HepG2 (cell line): ENCODE results near the gene CLEC16A. TPM values are rescaled to one million over a fixed set of nuclear protein-coding genes. Genes with fewer than 3 reads are reported as not detected.

Experiments used
- ATAC-seq: fragments of 200-7000 bp; cut with Tn5 transposase; 3 replicates; pipeline ENCODE4 v1.9.1; 2020; ENCODE audit warnings: mild to moderate bottlenecking, moderate library complexity
- BruUV-seq: library from RNA; stranded (reverse); fragments of 400-500 nt; replicated peaks from 2 replicates; lab custom pipeline; 2021; lab: Mats Ljungman, UMichigan
- CTCF ChIA-PET: fragments of 300-600 bp; formaldehyde crosslinking; extraction: SDS; loops from one replicate; lab custom pipeline; 2021; ENCODE audit warnings: low total read pairs, inconsistent platforms, low intra/inter-chr PET ratio; lab: Yijun Ruan, JAX
- POLR2A ChIA-PET: fragments of 350-600 bp; sonication (Branson Sonifier 250); formaldehyde crosslinking; loops from one replicate; lab custom pipeline; 2020; ENCODE audit warnings: antibody characterized with exemption, inconsistent platforms; lab: Yijun Ruan, JAX
- DNase-seq: peaks from one replicate; pipeline ENCODE4 v3.0.0-alpha.2; 2015; ENCODE audit warnings: low spot score
- FAIRE-seq: peaks from 3 replicates; lab custom pipeline; 2011; peaks lifted over from hg19 to GRCh38; lab: Jason Lieb, UNC
- H2AFZ ChIP-seq: one replicate; pipeline ENCODE4 v1.6.1; 2011; ENCODE audit warnings: low read length, inconsistent platforms
- H3K27ac ChIP-seq: fragments of 300-600 bp; 3 replicates; pipeline ENCODE4 v1.8.0; 2011; ENCODE audit warnings: mixed run types, mild to moderate bottlenecking, mixed read lengths, low read length, inconsistent platforms; ENCODE audit not compliant: insufficient read depth; ENCODE audit errors: extremely low read length
- H3K27me3 ChIP-seq, 2 experiments: fragments of 200-600 bp in 1 of 2; 2 replicates in 1 of 2; 3 replicates in 1 of 2; pipeline versions ENCODE4 v1.6.0 to v1.8.0; 2011; ENCODE audit warnings: low read length in 2 of 2, mild to moderate bottlenecking in 2 of 2, moderate library complexity in 2 of 2, inconsistent platforms in 1 of 2; ENCODE audit not compliant: insufficient read depth in 2 of 2, control insufficient read depth in 1 of 2
- H3K36me3 ChIP-seq, 2 experiments: fragments of 200-600 bp in 1 of 2; replicated peaks in 1 of 2; 2 replicates in 1 of 2; 3 replicates in 1 of 2; pipeline versions ENCODE4 v1.5.1 to v1.8.0; 2011; ENCODE audit warnings: low read length in 2 of 2, inconsistent platforms in 1 of 2; ENCODE audit not compliant: insufficient read depth in 2 of 2, control insufficient read depth in 1 of 2
- H3K4me1 ChIP-seq: 2 replicates; pipeline ENCODE4 v1.5.1; 2012; ENCODE audit warnings: low read length, inconsistent platforms; ENCODE audit not compliant: insufficient read depth
- H3K4me2 ChIP-seq: 2 replicates; pipeline ENCODE4 v1.6.0; 2011; ENCODE audit warnings: low read depth, low read length, inconsistent platforms
- H3K4me3 ChIP-seq, 3 experiments: fragments of 200-600 bp in 1 of 3; sonication (generic), shearing (Covaris generic) in 1 of 3; replicated peaks in 1 of 3; 2 replicates each; pipeline ENCODE4 v1.5.1; 2011 to 2016; ENCODE audit warnings: low read length in 3 of 3, inconsistent platforms in 2 of 3, low read depth in 2 of 3, mild to moderate bottlenecking in 2 of 3, control low read depth in 1 of 3, mixed read lengths in 1 of 3; ENCODE audit not compliant: insufficient read depth in 1 of 3
- H3K79me2 ChIP-seq: one replicate; pipeline ENCODE4 v1.6.1; 2011; ENCODE audit warnings: low read length, inconsistent platforms; ENCODE audit not compliant: insufficient read depth
- H3K9ac ChIP-seq: 2 replicates; pipeline ENCODE4 v1.6.0; 2011; ENCODE audit warnings: mild to moderate bottlenecking, low read depth, low read length, inconsistent platforms; ENCODE audit not compliant: insufficient read depth
- H3K9me3 ChIP-seq: 2 replicates; pipeline ENCODE4 v1.5.1; 2012; ENCODE audit warnings: mild to moderate bottlenecking, low read length
- H4K20me1 ChIP-seq: 2 replicates; pipeline ENCODE4 v1.6.0; 2011; ENCODE audit warnings: inconsistent platforms, mild to moderate bottlenecking, low read length, moderate library complexity; ENCODE audit not compliant: insufficient read depth
- AFF4 ChIP-seq: sonication (generic); formaldehyde crosslinking; IDR thresholded peaks from 2 replicates; pipeline ENCODE4 v1.4.0; 2020; ENCODE audit warnings: missing genetic modification reagents
- CREB1 ChIP-seq, 2 experiments: fragments of 450-650 bp in 1 of 2; IDR thresholded peaks; 2 replicates each; pipeline ENCODE4 v1.6.1; 2016 to 2017; ENCODE audit warnings: control low read depth in 1 of 2, mild to moderate bottlenecking in 1 of 2, missing compliant biosample characterization in 1 of 2, missing genetic modification characterization in 1 of 2
- SNRNP70 ChIP-seq: fragments of 200-400 bp; formaldehyde crosslinking; IDR thresholded peaks from 2 replicates; pipeline ENCODE4 v1.6.1; 2017; ENCODE audit warnings: mild to moderate bottlenecking, low read depth, low read length, moderate library complexity
- ZBTB38 ChIP-seq: sonication (generic); formaldehyde crosslinking; IDR thresholded peaks from 2 replicates; pipeline ENCODE4 v1.5.1; 2020; ENCODE audit warnings: mild to moderate bottlenecking, missing genetic modification reagents
- ZNF260 ChIP-seq: sonication (generic); formaldehyde crosslinking; IDR thresholded peaks from 2 replicates; pipeline ENCODE4 v1.4.0; 2020; ENCODE audit warnings: missing genetic modification reagents, low read depth, mild to moderate bottlenecking, borderline replicate concordance
- ZNF280B ChIP-seq: sonication (generic); formaldehyde crosslinking; IDR thresholded peaks from 2 replicates; pipeline ENCODE4 v1.5.0; 2020; ENCODE audit warnings: missing genetic modification reagents, mild to moderate bottlenecking, borderline replicate concordance
- ZNF30 ChIP-seq: sonication (generic); formaldehyde crosslinking; IDR thresholded peaks from 2 replicates; pipeline ENCODE4 v1.5.0; 2020; ENCODE audit warnings: mild to moderate bottlenecking, missing genetic modification reagents
- ZNF510 ChIP-seq: sonication (generic); formaldehyde crosslinking; IDR thresholded peaks from 2 replicates; pipeline ENCODE4 v1.4.0; 2020; ENCODE audit warnings: low read depth, mild to moderate bottlenecking, missing genetic modification reagents
- ZNF572 ChIP-seq: sonication (generic); formaldehyde crosslinking; IDR thresholded peaks from 2 replicates; pipeline ENCODE4 v1.5.1; 2020; ENCODE audit warnings: mild to moderate bottlenecking, missing genetic modification reagents
- ZNF674 ChIP-seq: sonication (generic); formaldehyde crosslinking; IDR thresholded peaks from 2 replicates; pipeline ENCODE4 v1.5.0; 2020; ENCODE audit warnings: low read depth, mild to moderate bottlenecking, missing genetic modification reagents
- ZNF737 ChIP-seq: sonication (generic); formaldehyde crosslinking; IDR thresholded peaks from 2 replicates; pipeline ENCODE4 v1.5.0; 2020; ENCODE audit warnings: missing genetic modification reagents, mild to moderate bottlenecking, borderline replicate concordance
- ZZZ3 ChIP-seq: sonication (generic); formaldehyde crosslinking; IDR thresholded peaks from 2 replicates; pipeline ENCODE4 v1.4.0; 2020; ENCODE audit warnings: missing genetic modification reagents, mild to moderate bottlenecking, borderline replicate concordance
- WGBS: methylation state at CpG from one replicate; pipeline ENCODE4 v1.1.6; 2017; ENCODE audit warnings: low lambda C conversion rate; 5-methylcytosine and 5-hydroxymethylcytosine counted together
- in situ Hi-C: cut with HindIII; loops from 2 replicates; pipeline ENCODE4 v1.10.0; 2017; ENCODE audit warnings: low pct_unique_long_range_greater_than_20kb; ENCODE audit not compliant: extremely low pct_ligation_motif_present
- intact Hi-C: fragments of 100-400 bp; cut with micrococcal nuclease; formaldehyde crosslinking; loops from one replicate; pipeline ENCODE4 v1.10.0; 2022; ENCODE audit not compliant: unreplicated experiment
- polyA plus RNA-seq, 8 experiments: library from polyadenylated mRNA; depleted of rRNA in 3 of 8; stranded (reverse) in 7 of 8; unstranded in 1 of 8; fragments of >200 nt; fragmentation: Illumina TruSeq in 4 of 8; extraction: Trizol in 4 of 8; gene quantifications; 2 replicates each; pipeline versions ENCODE4 v1.2.1 to v1.2.3, GENCODE V29; 2011 to 2016; ENCODE audit warnings: low read depth in 4 of 8, missing spikeins in 1 of 8, mixed read lengths in 1 of 8; ENCODE audit not compliant: insufficient read depth in 1 of 8
- total RNA-seq, 5 experiments: library from RNA; depleted of rRNA; stranded (reverse); fragments of >200 nt; fragmentation: Illumina TruSeq; extraction: Trizol; gene quantifications; 2 replicates each; pipeline ENCODE4 v1.2.3, GENCODE V29; 2016; ENCODE audit warnings: low read depth in 1 of 5

The CLEC16A gene
- total and polyA plus RNA-seq, 2 of the 13 experiments (the other 11 are each of a cell fraction or from before 2014, with no cell fraction given), result 8.5 to 10.3 TPM

GRCh38 chr16:10957771-10958482 is 13.6 kb downstream of the CLEC16A start:
- Histone ChIP-seq H3K9me3 (no peaks in the 10 kb centered on the region), H3K4me1 (peaks cover 18% of the 10 kb centered on the region), H3K27me3 (no peaks in the 10 kb centered on the region), H4K20me1 (no peaks in the 10 kb centered on the region), H3K79me2 (no peaks in the 10 kb centered on the region), H3K36me3 (peaks cover under 1 to 11% of the 10 kb centered on the region in 2 experiments; a peak in 4 of 5 replicates), H3K4me3 (no peak overlapping the region), H2AFZ (no peak overlapping the region), H3K4me2 (no peak overlapping the region), H3K9ac (no peak overlapping the region), H3K27ac (no peak overlapping the region)
- DNase-seq, result no peak
- CTCF ChIA-PET, result interaction anchor here (1.9 kb wide), 1 partner anchor 298 kb away, joined by 6 read pairs; the partner anchor contains the start of gene SOCS1
- TF ChIP-seq ZNF280B (CRISPR knock-in tag) (no peak), CREB1 (IDR thresholded peaks at IDR 0.05) (0 out of 2 replicates have a peak, but pooled peaks have one; percentile 8), CREB1 (CRISPR knock-in tag; IDR thresholded peaks at IDR 0.05) (no peak)
- no TSS peak for BruUV-seq
- FAIRE-seq, result no peak
- POLR2A ChIA-PET, result no interaction called here
- intact Hi-C loops, result no loop called here
- 96% methylated on average over 6 of the region's 6 CpGs for WGBS
- in situ Hi-C loops, result no loop called here
- ATAC-seq, result no peak

GRCh38 chr16:10959161-10959560 is 14.8 kb downstream of the CLEC16A start:
- Histone ChIP-seq H3K27ac (no peak overlapping the region), H3K4me1 (peaks cover 12% of the 10 kb centered on the region), H3K4me3 (no peak overlapping the region), H3K9me3 (no peaks in the 10 kb centered on the region), H3K79me2 (no peaks in the 10 kb centered on the region), H2AFZ (no peak overlapping the region), H3K4me2 (no peak overlapping the region), H4K20me1 (no peaks in the 10 kb centered on the region), H3K9ac (no peak overlapping the region), H3K27me3 (no peaks in the 10 kb centered on the region), H3K36me3 (peaks cover 9 to 21% of the 10 kb centered on the region in 2 experiments)
- no peak for FAIRE-seq
- WGBS, result 96% methylated on average over 5 of the region's 5 CpGs
- intact Hi-C loops (no loop called here), in situ Hi-C loops (no loop called here)
- no peak for DNase-seq
- POLR2A ChIA-PET, result no interaction called here
- BruUV-seq, result no TSS peak
- CTCF ChIA-PET, result no interaction called here
- no peak for ATAC-seq
- no peak for TF ChIP-seq ZNF510
- TF ChIP-seq ZBTB38, result no peak
- no peak for TF ChIP-seq ZNF737
- TF ChIP-seq SNRNP70, result no peak
- TF ChIP-seq ZNF260 (CRISPR knock-in tag), result no peak
- TF ChIP-seq ZNF674 (CRISPR knock-in tag), result no peak
- TF ChIP-seq ZZZ3 (CRISPR knock-in tag), result no peak
- TF ChIP-seq ZNF572 (CRISPR knock-in tag), result no peak
- TF ChIP-seq AFF4 (CRISPR knock-in tag), result no peak
- TF ChIP-seq ZNF30 (CRISPR knock-in tag), result no peak
